Measurements from ENCODE around the gene PSMD8. TPM values are rescaled to one million over a fixed set of nuclear protein-coding genes. Genes with fewer than 3 reads are reported as not detected.
A peak's percentile ranks its signal among the peaks of the same experiment; 100 is the strongest.

PSMD8 gene
- total and polyA plus RNA-seq, 9 donors = 59.1 to 129 (median 85.3) TPM

DNA sequence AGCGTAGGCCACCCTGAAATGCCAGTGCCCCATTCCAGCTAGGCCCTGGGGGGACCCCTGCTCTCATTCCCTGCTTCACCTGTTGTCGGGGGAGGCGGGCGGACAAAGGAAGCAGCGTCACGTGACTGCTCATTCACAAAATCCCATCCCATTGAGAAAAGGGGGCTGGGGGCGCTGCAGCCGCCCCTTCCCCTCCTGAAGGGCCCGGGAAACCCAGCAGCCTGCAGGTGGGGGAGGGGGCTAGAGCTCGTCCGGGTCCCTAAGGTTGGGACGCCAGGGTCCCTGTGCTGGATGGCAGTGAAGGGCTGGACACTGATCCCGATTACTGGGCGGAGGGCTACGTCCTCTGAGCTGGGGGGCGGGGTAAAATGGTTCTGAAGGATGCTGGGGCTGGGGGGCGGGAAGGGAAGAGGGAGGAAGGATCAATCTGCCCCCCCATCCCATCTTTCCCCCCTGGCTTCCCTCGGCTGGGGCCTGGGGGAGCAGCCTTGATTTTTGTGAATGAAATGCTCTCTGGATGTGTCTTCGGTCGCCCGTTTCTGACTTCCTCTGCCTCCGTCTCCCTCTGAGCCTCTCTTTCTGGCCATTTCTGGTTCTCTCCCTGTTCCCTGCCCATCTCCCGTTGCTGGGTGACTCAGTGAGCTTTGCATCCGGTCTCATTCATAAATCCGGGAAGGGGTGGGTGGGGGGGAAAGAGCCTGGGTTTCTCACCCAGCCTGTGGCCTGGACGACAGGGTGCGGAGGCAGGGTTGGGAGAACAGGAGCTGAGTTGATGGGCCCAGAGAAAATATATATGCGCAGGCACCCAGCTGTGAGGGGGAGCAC is 14.9 kb downstream of the PSMD8 start:
- Histone ChIP-seq H3K27me3 (no peaks in the 10 kb centered on the region), H3K9me3 (no peaks in the 10 kb centered on the region), H3K36me3 (no peaks in the 10 kb centered on the region), H3K4me1 (ENCODE audit: insufficient read depth) (peaks cover 10% of the 10 kb centered on the region), H3K27ac (no peak overlapping the region), H3K4me3 (peak overlapping the region; percentile 52)
- intact Hi-C loops (cut with DNase I) = no loop called here
- 3 to 6% (median 5%) methylated on average over 18 to 28 of the region's 28 CpGs for WGBS, 3 donors
- DNase-seq = peak in 1 of 5 donors; percentile 30
- no peak for TF ChIP-seq POLR2A (IDR thresholded peaks at IDR 0.05)
- no peak for TF ChIP-seq EP300 (IDR thresholded peaks at IDR 0.05)
- TF ChIP-seq, protein P1, sequence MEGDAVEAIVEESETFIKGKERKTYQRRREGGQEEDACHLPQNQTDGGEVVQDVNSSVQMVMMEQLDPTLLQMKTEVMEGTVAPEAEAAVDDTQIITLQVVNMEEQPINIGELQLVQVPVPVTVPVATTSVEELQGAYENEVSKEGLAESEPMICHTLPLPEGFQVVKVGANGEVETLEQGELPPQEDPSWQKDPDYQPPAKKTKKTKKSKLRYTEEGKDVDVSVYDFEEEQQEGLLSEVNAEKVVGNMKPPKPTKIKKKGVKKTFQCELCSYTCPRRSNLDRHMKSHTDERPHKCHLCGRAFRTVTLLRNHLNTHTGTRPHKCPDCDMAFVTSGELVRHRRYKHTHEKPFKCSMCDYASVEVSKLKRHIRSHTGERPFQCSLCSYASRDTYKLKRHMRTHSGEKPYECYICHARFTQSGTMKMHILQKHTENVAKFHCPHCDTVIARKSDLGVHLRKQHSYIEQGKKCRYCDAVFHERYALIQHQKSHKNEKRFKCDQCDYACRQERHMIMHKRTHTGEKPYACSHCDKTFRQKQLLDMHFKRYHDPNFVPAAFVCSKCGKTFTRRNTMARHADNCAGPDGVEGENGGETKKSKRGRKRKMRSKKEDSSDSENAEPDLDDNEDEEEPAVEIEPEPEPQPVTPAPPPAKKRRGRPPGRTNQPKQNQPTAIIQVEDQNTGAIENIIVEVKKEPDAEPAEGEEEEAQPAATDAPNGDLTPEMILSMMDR (IDR thresholded peaks at IDR 0.05) = no peak

DNA sequence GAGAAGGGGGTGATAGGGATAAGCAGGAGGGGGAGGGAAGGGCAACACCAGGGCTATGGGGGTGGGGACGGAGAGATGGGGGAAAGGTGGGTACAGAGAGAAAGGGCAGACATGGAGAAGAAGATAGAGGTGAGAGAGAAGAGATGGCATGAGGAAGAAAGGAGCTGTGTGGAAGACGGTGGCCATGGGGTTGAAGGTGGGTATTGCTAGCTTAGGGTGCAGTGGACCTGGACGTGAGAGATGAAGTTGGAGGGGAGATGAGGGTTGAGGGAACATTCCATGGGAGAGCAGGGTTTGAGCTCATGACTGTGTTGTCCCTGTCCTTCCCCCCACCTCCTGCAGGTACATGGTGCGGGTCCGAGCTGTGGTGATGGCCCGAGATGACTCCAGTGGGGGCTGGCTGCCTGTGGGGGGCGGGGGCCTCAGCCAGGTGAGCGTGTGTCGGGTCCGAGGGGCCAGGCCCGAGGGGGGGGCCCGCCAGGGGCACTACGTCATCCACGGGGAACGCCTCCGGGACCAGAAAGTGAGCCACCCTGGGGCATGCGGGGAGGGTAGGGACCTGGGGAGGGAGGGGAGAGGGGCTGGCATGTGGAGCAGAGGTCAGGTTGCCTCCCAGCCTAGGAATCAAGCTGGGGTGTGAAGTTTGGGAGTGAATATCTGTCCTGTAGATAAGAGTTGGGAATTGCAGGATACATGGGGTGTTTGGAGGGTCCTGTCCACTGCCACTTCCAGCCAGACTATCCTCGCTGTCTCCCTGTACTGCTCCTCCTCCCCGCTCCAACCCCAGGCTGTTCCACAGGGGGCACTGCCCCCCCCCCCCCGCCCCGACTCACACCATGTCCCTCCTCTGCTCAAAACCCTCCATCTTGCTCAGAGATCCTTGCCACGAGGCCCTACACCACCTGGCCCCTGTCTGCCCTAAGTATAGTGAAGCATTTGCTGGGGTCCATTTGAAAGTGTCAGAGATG is 15.9 kb downstream of the PSMD8 start:
- H3K9me3 ChIP-seq = no peaks in the 10 kb centered on the region
- no peak overlapping the region for H3K4me3 ChIP-seq
- no peaks in the 10 kb centered on the region for H3K27me3 ChIP-seq
- no peak for TF ChIP-seq EP300 (IDR thresholded peaks at IDR 0.05)
- TF ChIP-seq, protein P1 (IDR thresholded peaks at IDR 0.05) = no peak
- no peak for TF ChIP-seq POLR2A (IDR thresholded peaks at IDR 0.05)
- no peaks in the 10 kb centered on the region for H3K36me3 ChIP-seq
- 35 to 48% (median 41%) methylated on average over 16 to 22 of the region's 22 CpGs for WGBS, 3 donors
- intact Hi-C loops (cut with DNase I) = no loop called here
- no peak overlapping the region for H3K27ac ChIP-seq
- no peak for DNase-seq
- peaks cover 10% of the 10 kb centered on the region for H3K4me1 ChIP-seq (ENCODE audit: insufficient read depth)

DNA sequence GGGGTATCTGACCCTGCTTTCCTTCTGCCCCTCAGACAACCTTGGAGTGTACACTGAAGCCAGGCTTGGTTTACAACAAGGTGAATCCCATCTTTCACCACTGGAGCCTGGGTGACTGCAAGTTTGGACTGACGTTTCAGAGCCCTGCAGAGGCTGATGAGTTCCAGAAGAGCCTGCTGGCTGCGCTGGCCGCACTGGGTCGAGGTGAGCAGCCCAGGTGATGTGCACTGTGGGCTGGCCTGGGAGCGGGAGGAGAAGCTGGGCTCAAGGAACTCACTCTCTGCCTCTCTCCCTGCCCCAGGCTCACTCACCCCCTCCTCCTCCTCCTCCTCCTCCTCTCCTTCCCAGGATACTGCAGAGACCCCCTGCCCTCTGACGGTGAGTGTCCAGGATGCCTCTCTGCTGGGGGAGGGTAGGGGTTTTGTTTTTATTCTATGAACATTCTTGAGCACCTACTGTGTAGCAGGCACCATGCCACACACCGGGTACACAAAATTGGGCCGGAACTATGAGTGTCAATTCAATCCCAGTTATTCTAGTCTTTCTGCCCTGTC is 17.6 kb downstream of the PSMD8 start:
- DNase-seq = no peak
- Histone ChIP-seq H3K36me3 (no peaks in the 10 kb centered on the region), H3K4me1 (ENCODE audit: insufficient read depth) (peaks cover 5% of the 10 kb centered on the region), H3K4me3 (no peak overlapping the region), H3K9me3 (no peaks in the 10 kb centered on the region), H3K27ac (no peak overlapping the region), H3K27me3 (no peaks in the 10 kb centered on the region)
- 58 to 64% (median 61%) methylated on average over 8 of the region's 8 CpGs for WGBS, 3 donors
- intact Hi-C loops (cut with DNase I) = no loop called here
- TF ChIP-seq, protein P1 (IDR thresholded peaks at IDR 0.05) = no peak
- TF ChIP-seq POLR2A (IDR thresholded peaks at IDR 0.05) (no peak), EP300 (IDR thresholded peaks at IDR 0.05) (no peak)

DNA sequence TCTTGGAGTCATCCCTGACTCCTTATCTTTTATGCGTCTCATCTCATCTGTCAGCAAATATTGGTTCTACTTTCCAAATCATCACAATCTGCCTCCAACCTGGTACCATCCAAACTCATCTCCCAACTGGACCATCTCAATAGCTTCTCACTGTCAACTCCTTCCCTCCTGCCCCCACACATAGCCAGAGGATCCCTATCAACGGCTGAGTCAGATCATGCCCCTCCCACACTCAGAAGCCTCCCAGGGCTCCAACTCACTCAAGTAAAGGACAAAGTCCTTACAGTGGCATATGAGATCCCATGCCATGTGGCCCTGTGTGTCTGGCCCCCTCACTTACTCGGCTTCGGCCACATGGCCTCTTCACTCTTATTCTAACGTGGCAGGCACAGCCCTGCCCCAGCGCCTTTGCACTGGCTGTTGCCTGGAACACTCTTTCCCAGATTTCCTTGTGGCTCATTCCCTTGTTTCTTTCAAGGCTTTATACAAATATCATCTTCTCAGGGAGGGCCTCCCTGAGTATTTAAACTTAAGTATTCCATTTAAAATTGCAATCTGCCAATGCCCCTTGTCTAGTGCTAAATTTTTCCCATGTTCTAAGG is 18.4 kb downstream of the PSMD8 start:
- 68 to 74% (median 73%) methylated on average over 6 of the region's 6 CpGs for WGBS, 3 donors
- peaks cover 2% of the 10 kb centered on the region for H3K4me1 ChIP-seq (ENCODE audit: insufficient read depth)
- DNase-seq = no peak
- no peak overlapping the region for H3K4me3 ChIP-seq
- H3K27ac ChIP-seq = no peak overlapping the region
- TF ChIP-seq POLR2A (IDR thresholded peaks at IDR 0.05) = no peak
- TF ChIP-seq EP300 (IDR thresholded peaks at IDR 0.05) = no peak
- TF ChIP-seq, protein P1 (IDR thresholded peaks at IDR 0.05) = no peak
- no peaks in the 10 kb centered on the region for H3K36me3 ChIP-seq
- no peaks in the 10 kb centered on the region for H3K27me3 ChIP-seq
- H3K9me3 ChIP-seq = no peaks in the 10 kb centered on the region
- intact Hi-C loops (cut with DNase I) = no loop called here
